ENCODE results near the gene MYOZ1.

The MYOZ1 gene

DNA sequence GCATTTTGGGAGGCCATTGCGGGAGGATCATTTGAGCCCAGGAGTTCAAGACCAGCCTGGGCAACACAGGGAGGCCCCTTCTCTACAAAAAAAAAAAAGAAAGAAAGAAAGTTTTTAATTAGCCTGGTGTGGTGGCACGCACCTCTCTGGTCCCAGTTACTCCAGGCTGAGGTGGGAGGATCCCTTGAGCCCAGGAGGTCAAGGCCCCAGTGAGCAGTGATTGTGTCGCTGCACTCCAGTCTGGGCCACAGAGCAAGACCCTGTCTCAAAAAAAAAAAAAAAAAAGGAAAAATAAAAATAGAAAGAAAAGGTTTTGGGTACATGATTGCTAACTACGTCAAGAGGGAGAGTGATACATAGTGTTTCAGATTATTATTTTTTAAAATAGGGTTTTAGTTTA is 48.2 kb downstream of the MYOZ1 start:
- no peak for DNase-seq (ENCODE audit: low read depth)

DNA sequence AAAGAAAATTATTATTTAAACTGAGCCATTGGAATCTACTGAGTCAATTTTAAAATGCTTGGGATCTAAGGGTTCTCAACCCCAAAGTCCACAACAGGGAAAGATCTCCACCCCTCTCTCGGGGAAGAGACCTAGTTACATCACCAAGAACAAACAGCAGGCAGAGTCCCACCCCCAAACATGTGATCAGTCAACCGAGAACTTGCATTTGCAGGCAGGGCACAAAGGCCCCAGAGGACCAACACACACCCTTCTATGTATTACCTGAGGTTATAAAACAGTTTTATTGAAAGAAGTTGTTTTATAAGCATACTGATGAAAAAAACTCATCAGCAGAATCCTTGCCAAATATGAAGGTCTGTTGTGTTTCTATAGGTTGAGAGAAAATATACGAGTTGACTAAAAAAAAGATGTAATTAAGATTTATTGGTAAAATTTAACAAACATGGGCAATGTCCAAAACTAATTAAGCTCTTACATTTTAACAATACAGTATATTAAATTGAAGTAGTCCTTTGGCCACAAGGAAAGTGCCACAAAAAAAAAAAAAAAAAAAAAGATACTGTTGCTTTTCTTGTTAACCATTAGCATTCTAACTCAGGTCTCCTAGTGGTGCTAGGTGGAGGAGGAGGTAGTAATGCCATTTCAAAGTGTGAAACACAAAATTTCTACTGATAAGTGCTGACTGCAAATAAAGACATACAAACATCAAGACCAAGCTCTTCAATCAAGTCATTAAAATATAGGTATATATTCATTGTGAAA is 49.2 kb downstream of the MYOZ1 start:
- no peak for DNase-seq (ENCODE audit: low read depth)

- DNase-seq (ENCODE audit: low read depth): no peak
Measured at GRCh38 chr10:73590881-73591799, 50.1 kb downstream of the MYOZ1 start, which contains the start of gene USP54. USP54 (minus strand) TSS chr10:73591342; CDS start chr10:73575658, 15,684 bp downstream.

- no peak for DNase-seq (ENCODE audit: low read depth)
Measured at GRCh38 chr10:73589563-73590126, 51.6 kb downstream of the MYOZ1 start.

- no peak for DNase-seq (ENCODE audit: low read depth)
Measured at GRCh38 chr10:73588656-73589055, 52.6 kb downstream of the MYOZ1 start.

DNA sequence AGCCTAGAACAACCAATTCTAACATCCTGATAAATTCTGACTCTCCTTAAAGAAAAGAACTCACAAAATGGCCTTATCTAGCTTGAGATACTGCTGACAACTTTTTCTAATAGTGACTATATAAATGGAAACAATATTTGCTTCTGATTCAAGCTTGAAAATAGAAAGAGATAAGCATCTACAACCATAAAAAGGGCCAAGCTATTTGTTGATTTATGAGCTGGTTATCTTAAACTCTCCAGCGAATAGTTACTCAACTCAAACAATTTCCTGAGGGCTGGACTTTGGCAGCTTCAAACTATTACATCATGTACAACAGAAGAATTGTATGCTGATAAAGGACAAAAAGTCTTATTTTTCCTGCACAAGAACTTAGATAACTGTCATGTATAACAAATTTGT is 54.7 kb downstream of the MYOZ1 start:
- no peak for DNase-seq (ENCODE audit: low read depth)

- no peak for DNase-seq (ENCODE audit: low read depth)
Measured at GRCh38 chr10:73585327-73585726, 55.9 kb downstream of the MYOZ1 start.

DNA sequence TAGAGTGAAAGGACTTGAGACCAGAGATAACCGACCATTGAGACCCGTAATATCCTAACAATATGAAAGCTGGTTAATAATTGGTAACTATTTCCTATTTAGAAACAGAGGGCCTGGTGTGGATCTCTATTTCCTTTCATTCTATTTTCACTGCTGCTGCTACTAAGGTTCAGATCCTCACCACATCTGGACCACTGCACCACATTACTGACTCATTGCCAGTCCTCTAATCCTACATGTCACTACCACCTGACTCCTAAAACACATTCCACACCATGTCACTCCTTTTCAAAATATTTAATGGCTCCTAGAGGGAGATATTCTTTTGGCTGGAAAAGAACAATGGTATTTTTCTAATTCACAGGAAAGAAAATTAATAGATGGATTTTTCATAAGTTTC is 56.5 kb downstream of the MYOZ1 start:
- DNase-seq (ENCODE audit: low read depth): no peak

- DNase-seq (ENCODE audit: low read depth): no peak
Measured at GRCh38 chr10:73581918-73582317, 59.4 kb downstream of the MYOZ1 start.

Measured in activated gamma-delta T cell treated with anti-CD3 and anti-CD28 coated beads, Interleukin-2, amount 50 U/mL, for 16 hours (primary cell).